ENCODE results near the gene PTPRD.
"Not testable (repeated sequence)": the region's sequence is repeated elsewhere in the genome, so short reads cannot be mapped to it uniquely, and the experiment has no call there.

PTPRD gene

GRCh38 chr9:10562581-10563343 lies 50.0 kb downstream of the PTPRD start:
- no peak for DNase-seq
- H3K27ac Mint-ChIP-seq: no peak overlapping the region
- no peaks in the 10 kb centered on the region for H3K4me1 Mint-ChIP-seq (ENCODE audit: low read depth)
- H3K9me3 Mint-ChIP-seq: peaks cover 27% of the 10 kb centered on the region
- H3K4me3 Mint-ChIP-seq: no peak overlapping the region
- no peaks in the 10 kb centered on the region for H3K36me3 Mint-ChIP-seq (ENCODE audit: low read depth)
- H3K27me3 Mint-ChIP-seq: no peaks in the 10 kb centered on the region

- Mint-ChIP-seq H3K4me3 (no peak overlapping the region), H3K36me3 (ENCODE audit: low read depth) (no peaks in the 10 kb centered on the region), H3K4me1 (ENCODE audit: low read depth) (no peaks in the 10 kb centered on the region), H3K27ac (no peak overlapping the region), H3K27me3 (no peaks in the 10 kb centered on the region), H3K9me3 (peaks cover 21% of the 10 kb centered on the region)
- DNase-seq: no peak
Observed at GRCh38 chr9:10548348-10548747, 64.5 kb downstream of the PTPRD start.

- no peaks in the 10 kb centered on the region for H3K36me3 Mint-ChIP-seq (ENCODE audit: low read depth)
- H3K27me3 Mint-ChIP-seq: no peaks in the 10 kb centered on the region
- no peak overlapping the region for H3K27ac Mint-ChIP-seq
- no peaks in the 10 kb centered on the region for H3K4me1 Mint-ChIP-seq (ENCODE audit: low read depth)
- DNase-seq: no peak
- peaks cover 14% of the 10 kb centered on the region for H3K9me3 Mint-ChIP-seq
- H3K4me3 Mint-ChIP-seq: no peak overlapping the region
Observed at GRCh38 chr9:10538073-10538472, 74.7 kb downstream of the PTPRD start.

- Mint-ChIP-seq H3K9me3 (peaks cover 15% of the 10 kb centered on the region), H3K4me3 (no peak overlapping the region), H3K4me1 (ENCODE audit: low read depth) (no peaks in the 10 kb centered on the region), H3K27ac (no peak overlapping the region), H3K27me3 (no peaks in the 10 kb centered on the region), H3K36me3 (ENCODE audit: low read depth) (no peaks in the 10 kb centered on the region)
- no peak for DNase-seq
Observed at GRCh38 chr9:10534850-10535249, 78.0 kb downstream of the PTPRD start.

- H3K4me3 Mint-ChIP-seq: no peak overlapping the region
- H3K27me3 Mint-ChIP-seq: no peaks in the 10 kb centered on the region
- H3K36me3 Mint-ChIP-seq (ENCODE audit: low read depth): no peaks in the 10 kb centered on the region
- H3K4me1 Mint-ChIP-seq (ENCODE audit: low read depth): no peaks in the 10 kb centered on the region
- peaks cover 13% of the 10 kb centered on the region for H3K9me3 Mint-ChIP-seq
- H3K27ac Mint-ChIP-seq: no peak overlapping the region
- no peak for DNase-seq
Observed at GRCh38 chr9:10525972-10526371, 86.8 kb downstream of the PTPRD start.

GRCh38 chr9:10523164-10523563 lies 89.6 kb downstream of the PTPRD start:
- no peak for DNase-seq
- Mint-ChIP-seq H3K9me3 (peaks cover 26% of the 10 kb centered on the region), H3K4me3 (no peak overlapping the region), H3K4me1 (ENCODE audit: low read depth) (no peaks in the 10 kb centered on the region), H3K27me3 (no peaks in the 10 kb centered on the region), H3K36me3 (ENCODE audit: low read depth) (no peaks in the 10 kb centered on the region), H3K27ac (no peak overlapping the region)

GRCh38 chr9:10512144-10512543 lies 100.7 kb downstream of the PTPRD start:
- Mint-ChIP-seq H3K4me1 (ENCODE audit: low read depth) (no peaks in the 10 kb centered on the region), H3K9me3 (peaks cover 18% of the 10 kb centered on the region), H3K27me3 (no peaks in the 10 kb centered on the region), H3K4me3 (no peak overlapping the region), H3K36me3 (ENCODE audit: low read depth) (no peaks in the 10 kb centered on the region), H3K27ac (no peak overlapping the region)
- DNase-seq: no peak

- DNase-seq: no peak
- Mint-ChIP-seq H3K4me3 (no peak overlapping the region), H3K9me3 (peaks cover 27% of the 10 kb centered on the region), H3K27me3 (no peaks in the 10 kb centered on the region), H3K27ac (no peak overlapping the region), H3K4me1 (ENCODE audit: low read depth) (no peaks in the 10 kb centered on the region), H3K36me3 (ENCODE audit: low read depth) (no peaks in the 10 kb centered on the region)
Observed at GRCh38 chr9:10488937-10489336, 123.9 kb downstream of the PTPRD start.

- Mint-ChIP-seq H3K9me3 (peaks cover 31% of the 10 kb centered on the region), H3K36me3 (ENCODE audit: low read depth) (no peaks in the 10 kb centered on the region), H3K27me3 (no peaks in the 10 kb centered on the region), H3K27ac (no peak overlapping the region), H3K4me1 (ENCODE audit: low read depth) (no peaks in the 10 kb centered on the region), H3K4me3 (no peak overlapping the region)
- no peak for DNase-seq
Observed at GRCh38 chr9:10479172-10479571, 133.6 kb downstream of the PTPRD start.

GRCh38 chr9:10449201-10449617 lies 163.6 kb downstream of the PTPRD start:
- H3K36me3 Mint-ChIP-seq (ENCODE audit: low read depth); H3K27me3 Mint-ChIP-seq; H3K4me3 Mint-ChIP-seq; DNase-seq; H3K27ac Mint-ChIP-seq; H3K4me1 Mint-ChIP-seq (ENCODE audit: low read depth): not testable (repeated sequence)
- peaks cover 39% of the 10 kb centered on the region for H3K9me3 Mint-ChIP-seq

GRCh38 chr9:10447036-10447435 lies 165.8 kb downstream of the PTPRD start:
- no peak overlapping the region for H3K27ac Mint-ChIP-seq
- H3K4me3 Mint-ChIP-seq: no peak overlapping the region
- H3K4me1 Mint-ChIP-seq (ENCODE audit: low read depth): no peaks in the 10 kb centered on the region
- H3K27me3 Mint-ChIP-seq: no peaks in the 10 kb centered on the region
- peaks cover 39% of the 10 kb centered on the region for H3K9me3 Mint-ChIP-seq
- no peaks in the 10 kb centered on the region for H3K36me3 Mint-ChIP-seq (ENCODE audit: low read depth)
- no peak for DNase-seq

GRCh38 chr9:10443868-10444204 lies 169.0 kb downstream of the PTPRD start:
- Mint-ChIP-seq H3K27me3 (no peaks in the 10 kb centered on the region), H3K4me1 (ENCODE audit: low read depth) (no peaks in the 10 kb centered on the region), H3K4me3 (no peak overlapping the region), H3K9me3 (peaks cover 45% of the 10 kb centered on the region), H3K36me3 (ENCODE audit: low read depth) (no peaks in the 10 kb centered on the region), H3K27ac (no peak overlapping the region)
- no peak for DNase-seq

- Mint-ChIP-seq H3K36me3 (ENCODE audit: low read depth) (no peaks in the 10 kb centered on the region), H3K27ac (no peak overlapping the region), H3K4me1 (ENCODE audit: low read depth) (no peaks in the 10 kb centered on the region), H3K27me3 (no peaks in the 10 kb centered on the region), H3K4me3 (no peak overlapping the region), H3K9me3 (peaks cover 45% of the 10 kb centered on the region)
- DNase-seq: no peak
Observed at GRCh38 chr9:10443181-10443867, 169.5 kb downstream of the PTPRD start.

- H3K4me3 Mint-ChIP-seq: no peak overlapping the region
- H3K27me3 Mint-ChIP-seq: no peaks in the 10 kb centered on the region
- no peak overlapping the region for H3K27ac Mint-ChIP-seq
- H3K9me3 Mint-ChIP-seq: peaks cover 23% of the 10 kb centered on the region
- H3K36me3 Mint-ChIP-seq (ENCODE audit: low read depth): no peaks in the 10 kb centered on the region
- no peaks in the 10 kb centered on the region for H3K4me1 Mint-ChIP-seq (ENCODE audit: low read depth)
- no peak for DNase-seq
Observed at GRCh38 chr9:10438955-10439354, 173.8 kb downstream of the PTPRD start.

GRCh38 chr9:10436756-10437155 lies 176.0 kb downstream of the PTPRD start:
- H3K4me1 Mint-ChIP-seq (ENCODE audit: low read depth): no peaks in the 10 kb centered on the region
- H3K27ac Mint-ChIP-seq: no peak overlapping the region
- H3K9me3 Mint-ChIP-seq: peaks cover 16% of the 10 kb centered on the region
- H3K36me3 Mint-ChIP-seq (ENCODE audit: low read depth): no peaks in the 10 kb centered on the region
- DNase-seq: no peak
- H3K27me3 Mint-ChIP-seq: no peaks in the 10 kb centered on the region
- H3K4me3 Mint-ChIP-seq: no peak overlapping the region

Data from activated T-cell treated with anti-CD3 and anti-CD28 coated beads, Interleukin-2, amount 50 U/mL, for 24 hours (primary cell).